HEK293 (cell line): ENCODE measurements around the gene S100A4.

Experiments used
- CTCF ChIA-PET: fragments of 350-600 bp; formaldehyde crosslinking; extraction: SDS; loops from one replicate; lab custom pipeline; 2021; ENCODE audit warnings: antibody characterized with exemption; lab: Yijun Ruan, JAX
- POLR2A ChIA-PET: fragments of 300-600 bp; formaldehyde crosslinking; extraction: SDS; loops from one replicate; lab custom pipeline; 2020; ENCODE audit warnings: antibody characterized with exemption, inconsistent platforms; lab: Yijun Ruan, JAX
- H3K27ac ChIP-seq: fragments of 200-500 bp; sonication (Bioruptor generic); 2 replicates; pipeline ENCODE4 v1.5.1; 2014; ENCODE audit warnings: low read depth, low read length, control low read depth, inconsistent platforms; ENCODE audit errors: extremely low read depth
- H3K36me3 ChIP-seq, 2 experiments: fragments of 200-500 bp in 1 of 2; sonication (Bioruptor generic) in 1 of 2; 1 replicate in 1 of 2; 2 replicates in 1 of 2; pipeline ENCODE4 v1.5.1; 2014 to 2017; ENCODE audit warnings: inconsistent platforms in 2 of 2, low read length in 2 of 2; ENCODE audit not compliant: control insufficient read depth in 2 of 2, insufficient read depth in 1 of 2
- H3K4me1 ChIP-seq: fragments of 200-500 bp; sonication (Bioruptor generic); 2 replicates; pipeline ENCODE4 v1.5.1; 2014; ENCODE audit warnings: mild to moderate bottlenecking, low read length, inconsistent platforms; ENCODE audit not compliant: control insufficient read depth, insufficient read depth
- H3K4me3 ChIP-seq: 2 replicates; pipeline ENCODE4 v1.5.1; 2011; ENCODE audit warnings: low read depth, mild to moderate bottlenecking, control low read depth, low read length, moderate library complexity
- H3K9me3 ChIP-seq: fragments of 200-500 bp; sonication (Bioruptor generic); 2 replicates; pipeline ENCODE4 v1.5.1; 2014; ENCODE audit warnings: low read depth, low read length, inconsistent platforms; ENCODE audit not compliant: control insufficient read depth, insufficient read depth
- BCL11B ChIP-seq: fragments of 450-650 bp; formaldehyde crosslinking; IDR thresholded peaks from 2 replicates; pipeline ENCODE4 v1.5.1; 2016; ENCODE audit warnings: low read depth, missing biosample characterization, missing genetic modification characterization
- GLI4 ChIP-seq: fragments of 450-650 bp; formaldehyde crosslinking; IDR thresholded peaks from 2 replicates; pipeline ENCODE4 v1.5.1; 2016; ENCODE audit warnings: missing biosample characterization, missing genetic modification characterization
- HIC1 ChIP-seq: fragments of 450-650 bp; formaldehyde crosslinking; IDR thresholded peaks from 2 replicates; pipeline ENCODE4 v1.5.1; 2016; ENCODE audit warnings: missing biosample characterization, missing genetic modification characterization
- HOXC10 ChIP-seq: sonication (generic); formaldehyde crosslinking; IDR thresholded peaks from 2 replicates; pipeline ENCODE4 v1.8.1; 2023; ENCODE audit warnings: mild to moderate bottlenecking, missing genetic modification reagents
- KLF8 ChIP-seq: fragments of 450-650 bp; formaldehyde crosslinking; IDR thresholded peaks from 2 replicates; pipeline ENCODE4 v1.5.1; 2016; ENCODE audit warnings: missing biosample characterization, missing genetic modification characterization
- PRDM10 ChIP-seq: fragments of 450-650 bp; formaldehyde crosslinking; IDR thresholded peaks from 2 replicates; pipeline ENCODE4 v1.5.1; 2016; ENCODE audit warnings: missing biosample characterization, missing genetic modification characterization
- SP7 ChIP-seq: fragments of 450-650 bp; formaldehyde crosslinking; IDR thresholded peaks from 2 replicates; pipeline ENCODE4 v1.5.1; 2016; ENCODE audit warnings: missing biosample characterization, missing genetic modification characterization
- ZBTB17 ChIP-seq: fragments of 450-650 bp; formaldehyde crosslinking; IDR thresholded peaks from 2 replicates; pipeline ENCODE4 v1.5.1; 2016; ENCODE audit warnings: missing biosample characterization, missing genetic modification characterization
- ZBTB44 ChIP-seq: fragments of 450-650 bp; IDR thresholded peaks from 2 replicates; pipeline ENCODE4 v1.5.1; 2018; ENCODE audit warnings: missing biosample characterization, mild to moderate bottlenecking, missing genetic modification characterization
- ZEB2 ChIP-seq: fragments of 450-650 bp; formaldehyde crosslinking; IDR thresholded peaks from 2 replicates; pipeline ENCODE4 v1.5.1; 2016; ENCODE audit warnings: missing biosample characterization, missing genetic modification characterization
- ZFP37 ChIP-seq: fragments of 450-650 bp; formaldehyde crosslinking; IDR thresholded peaks from 2 replicates; pipeline ENCODE4 v1.5.1; 2016; ENCODE audit warnings: missing biosample characterization, missing genetic modification characterization
- ZNF174 ChIP-seq: fragments of 450-650 bp; formaldehyde crosslinking; IDR thresholded peaks from 2 replicates; pipeline ENCODE4 v1.5.0; 2017; ENCODE audit warnings: missing biosample characterization, mild to moderate bottlenecking, missing genetic modification characterization
- ZNF184 ChIP-seq: fragments of 450-650 bp; IDR thresholded peaks from 2 replicates; pipeline ENCODE4 v1.5.1; 2018; ENCODE audit warnings: missing biosample characterization, mild to moderate bottlenecking, missing genetic modification characterization
- ZNF280C ChIP-seq: fragments of 450-650 bp; formaldehyde crosslinking; IDR thresholded peaks from 2 replicates; pipeline ENCODE4 v1.5.1; 2016; ENCODE audit warnings: missing biosample characterization, missing genetic modification characterization
- ZNF335 ChIP-seq: fragments of 450-650 bp; formaldehyde crosslinking; conservative IDR thresholded peaks from 2 replicates; pipeline ENCODE4 v1.5.1; 2016; ENCODE audit warnings: missing biosample characterization, missing genetic modification characterization
- ZNF433 ChIP-seq: fragments of 450-650 bp; formaldehyde crosslinking; IDR thresholded peaks from 2 replicates; pipeline ENCODE4 v1.5.1; 2016; ENCODE audit warnings: missing biosample characterization, missing genetic modification characterization, low read depth
- ZNF488 ChIP-seq: fragments of 450-650 bp; formaldehyde crosslinking; IDR thresholded peaks from 2 replicates; pipeline ENCODE4 v1.5.1; 2016; ENCODE audit warnings: missing biosample characterization, missing genetic modification characterization
- ZNF510 ChIP-seq: fragments of 450-650 bp; formaldehyde crosslinking; IDR thresholded peaks from 2 replicates; pipeline ENCODE4 v1.5.1; 2018; ENCODE audit warnings: mild to moderate bottlenecking, missing genetic modification characterization, missing biosample characterization; ENCODE audit not compliant: insufficient replicate concordance
- ZNF624 ChIP-seq: fragments of 450-650 bp; formaldehyde crosslinking; IDR thresholded peaks from 2 replicates; pipeline ENCODE4 v1.5.1; 2017; ENCODE audit warnings: missing biosample characterization, missing genetic modification characterization
- ZNF639 ChIP-seq: fragments of 450-650 bp; formaldehyde crosslinking; IDR thresholded peaks from 2 replicates; pipeline ENCODE4 v1.5.1; 2016; ENCODE audit warnings: missing biosample characterization, missing genetic modification characterization
- ZNF660 ChIP-seq: fragments of 450-650 bp; IDR thresholded peaks from 2 replicates; pipeline ENCODE4 v1.5.1; 2018; ENCODE audit warnings: missing biosample characterization, mild to moderate bottlenecking, missing genetic modification characterization
- ZNF692 ChIP-seq: fragments of 450-650 bp; formaldehyde crosslinking; IDR thresholded peaks from 2 replicates; pipeline ENCODE4 v1.5.1; 2016; ENCODE audit warnings: missing biosample characterization, missing genetic modification characterization
- ZNF776 ChIP-seq: fragments of 450-650 bp; formaldehyde crosslinking; IDR thresholded peaks from 2 replicates; pipeline ENCODE4 v1.5.0; 2017; ENCODE audit warnings: missing biosample characterization, missing genetic modification characterization, borderline replicate concordance
- ZNF777 ChIP-seq: fragments of 450-650 bp; formaldehyde crosslinking; IDR thresholded peaks from 2 replicates; pipeline ENCODE4 v1.5.1; 2017; ENCODE audit warnings: missing biosample characterization, missing genetic modification characterization, borderline replicate concordance

Gene S100A4

GRCh38 chr1:153510984-153511410 lies 34.6 kb downstream of the S100A4 start:
- Histone ChIP-seq H3K9me3 (no peaks in the 10 kb centered on the region), H3K4me1 (no peaks in the 10 kb centered on the region), H3K36me3 (no peaks in the 10 kb centered on the region), H3K4me3 (no peak overlapping the region), H3K27ac (no peak overlapping the region)
- ChIA-PET CTCF (interaction anchor here (0.6 to 7.1 kb wide), 60 partner anchors 9 to 1066 kb away, joined by 3 to 148 read pairs (median 4); partner anchors contain the start of genes RAB13, S100A1, S100A13 and S100A2), POLR2A (interaction anchor here (0.8 to 1.6 kb wide), 6 partner anchors 55 to 479 kb away, joined by 3 to 8 read pairs (median 4); partner anchors contain the start of genes CHTOP, RPS27 and S100A13)
- TF ChIP-seq ZNF624 (tag by site-specific recombination) (no peak), ZNF280C (tag by site-specific recombination) (no peak), ZNF660 (tag by site-specific recombination) (peak; percentile 87), ZNF510 (no peak), ZEB2 (tag by site-specific recombination) (peak; percentile 59), ZNF776 (no peak), GLI4 (tag by site-specific recombination) (no peak), ZNF488 (tag by site-specific recombination) (no peak), KLF8 (tag by site-specific recombination) (no peak), ZBTB17 (tag by site-specific recombination) (peak; percentile 46), PRDM10 (tag by site-specific recombination) (peak; percentile 58), ZNF433 (tag by site-specific recombination) (no peak), ZNF184 (tag by site-specific recombination) (no peak), ZBTB44 (tag by site-specific recombination) (no peak), BCL11B (tag by site-specific recombination) (0 out of 2 replicates have a peak, but pooled peaks have one; percentile 31), ZNF692 (0 out of 2 replicates have a peak, but pooled peaks have one; percentile 62), ZNF777 (tag by site-specific recombination) (no peak), ZNF639 (0 out of 2 replicates have a peak, but pooled peaks have one; percentile 34), ZNF335 (tag by site-specific recombination) (peak; percentile 89), ZFP37 (0 out of 2 replicates have a peak, but pooled peaks have one; percentile 31), SP7 (peak; percentile 40; the same call in 1 of the 2 replicates), ZNF174 (tag by site-specific recombination) (no peak), HOXC10 (no peak), HIC1 (tag by site-specific recombination) (peak; percentile 35; the same call in 1 of the 2 replicates)
